Endothelial cell (in vitro differentiated cells): Measurements from ENCODE around the gene OMP. TPM values are rescaled to one million over a fixed set of nuclear protein-coding genes. Genes with fewer than 3 reads are reported as not detected.

Source experiments
- DNase-seq: peaks from one replicate; pipeline ENCODE4 v3.0.0; 2021; ENCODE audit warnings: low spot score
- H3K27ac Mint-ChIP-seq: one replicate; pipeline ENCODE4 v1.8.0; 2021; ENCODE audit warnings: mixed read lengths, inconsistent platforms; ENCODE audit not compliant: unreplicated experiment
- H3K27me3 Mint-ChIP-seq: one replicate; pipeline ENCODE4 v1.8.0; 2021; ENCODE audit warnings: mild to moderate bottlenecking, moderate library complexity, mixed read lengths, inconsistent platforms; ENCODE audit not compliant: unreplicated experiment
- H3K36me3 Mint-ChIP-seq: one replicate; pipeline ENCODE4 v1.8.0; 2021; ENCODE audit warnings: mild to moderate bottlenecking, low read depth, mixed read lengths, inconsistent platforms; ENCODE audit not compliant: unreplicated experiment
- H3K4me1 Mint-ChIP-seq: one replicate; pipeline ENCODE4 v1.8.0; 2021; ENCODE audit warnings: mild to moderate bottlenecking, mixed read lengths, inconsistent platforms; ENCODE audit not compliant: unreplicated experiment
- H3K4me3 Mint-ChIP-seq: one replicate; pipeline ENCODE4 v1.8.0; 2021; ENCODE audit warnings: mild to moderate bottlenecking, mixed read lengths, inconsistent platforms; ENCODE audit not compliant: unreplicated experiment
- H3K9me3 Mint-ChIP-seq: one replicate; pipeline ENCODE4 v1.8.0; 2021; ENCODE audit warnings: mixed read lengths, inconsistent platforms; ENCODE audit not compliant: unreplicated experiment
- total RNA-seq: library from RNA; stranded (reverse); fragmentation: NEBNext Ultra II Directional; extraction: Animal tissue kit (Norgen Biotek cat#: 25700); gene quantifications from one replicate; pipeline ENCODE4 v1.2.1, GENCODE V29; 2021; ENCODE audit not compliant: unreplicated experiment
- TF ChIP-seq, protein P1 (sequence below): fragments of 200-600 bp; sonication (generic); IDR thresholded peaks from one replicate; pipeline ENCODE4 v1.5.0; 2021; ENCODE audit warnings: antibody characterized with exemption; ENCODE audit not compliant: unreplicated experiment

The OMP gene
- total RNA-seq, 1 donor from 2014 or later: not detected

DNA sequence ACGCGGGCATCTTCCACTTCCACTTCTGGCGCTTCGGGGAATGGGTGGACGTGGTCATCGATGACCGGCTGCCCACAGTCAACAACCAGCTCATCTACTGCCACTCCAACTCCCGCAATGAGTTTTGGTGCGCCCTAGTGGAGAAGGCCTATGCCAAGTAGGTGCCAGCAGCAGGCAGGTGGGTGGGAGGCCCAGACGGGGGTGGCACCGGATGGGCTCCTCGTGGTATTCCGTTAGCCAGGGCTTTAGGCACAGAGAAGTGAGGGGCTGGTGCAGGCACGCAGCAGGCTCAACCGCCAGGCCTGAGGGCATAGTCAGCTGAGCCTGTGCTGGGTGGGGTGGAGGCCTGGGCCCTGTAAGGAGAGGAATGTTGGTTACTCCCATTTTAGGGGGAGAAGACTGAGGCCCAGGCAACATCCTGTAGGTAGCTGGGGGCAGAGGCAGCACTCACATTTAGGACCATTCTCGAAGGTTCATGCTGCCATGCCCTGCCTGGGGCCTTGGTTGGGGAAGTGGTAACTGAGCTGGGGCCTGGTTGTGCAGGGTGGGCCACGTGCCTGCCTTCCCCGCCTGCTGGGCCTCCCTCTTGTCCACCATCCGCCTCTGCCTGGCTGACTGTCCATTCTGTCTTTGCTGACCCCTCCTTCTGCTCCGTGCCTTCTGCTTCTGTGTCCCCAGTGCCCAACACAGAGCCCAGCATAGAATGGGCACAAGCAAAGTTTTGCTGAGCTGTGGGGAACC is 10.2 kb downstream of the OMP start:
- TF ChIP-seq, protein P1, sequence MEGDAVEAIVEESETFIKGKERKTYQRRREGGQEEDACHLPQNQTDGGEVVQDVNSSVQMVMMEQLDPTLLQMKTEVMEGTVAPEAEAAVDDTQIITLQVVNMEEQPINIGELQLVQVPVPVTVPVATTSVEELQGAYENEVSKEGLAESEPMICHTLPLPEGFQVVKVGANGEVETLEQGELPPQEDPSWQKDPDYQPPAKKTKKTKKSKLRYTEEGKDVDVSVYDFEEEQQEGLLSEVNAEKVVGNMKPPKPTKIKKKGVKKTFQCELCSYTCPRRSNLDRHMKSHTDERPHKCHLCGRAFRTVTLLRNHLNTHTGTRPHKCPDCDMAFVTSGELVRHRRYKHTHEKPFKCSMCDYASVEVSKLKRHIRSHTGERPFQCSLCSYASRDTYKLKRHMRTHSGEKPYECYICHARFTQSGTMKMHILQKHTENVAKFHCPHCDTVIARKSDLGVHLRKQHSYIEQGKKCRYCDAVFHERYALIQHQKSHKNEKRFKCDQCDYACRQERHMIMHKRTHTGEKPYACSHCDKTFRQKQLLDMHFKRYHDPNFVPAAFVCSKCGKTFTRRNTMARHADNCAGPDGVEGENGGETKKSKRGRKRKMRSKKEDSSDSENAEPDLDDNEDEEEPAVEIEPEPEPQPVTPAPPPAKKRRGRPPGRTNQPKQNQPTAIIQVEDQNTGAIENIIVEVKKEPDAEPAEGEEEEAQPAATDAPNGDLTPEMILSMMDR: no peak
- H3K4me1 Mint-ChIP-seq: peaks cover 13% of the 10 kb centered on the region
- peaks cover 10% of the 10 kb centered on the region for H3K36me3 Mint-ChIP-seq
- no peak overlapping the region for H3K27ac Mint-ChIP-seq
- no peak for DNase-seq
- H3K27me3 Mint-ChIP-seq: peaks cover 11% of the 10 kb centered on the region
- H3K4me3 Mint-ChIP-seq: no peak overlapping the region
- no peaks in the 10 kb centered on the region for H3K9me3 Mint-ChIP-seq

DNA sequence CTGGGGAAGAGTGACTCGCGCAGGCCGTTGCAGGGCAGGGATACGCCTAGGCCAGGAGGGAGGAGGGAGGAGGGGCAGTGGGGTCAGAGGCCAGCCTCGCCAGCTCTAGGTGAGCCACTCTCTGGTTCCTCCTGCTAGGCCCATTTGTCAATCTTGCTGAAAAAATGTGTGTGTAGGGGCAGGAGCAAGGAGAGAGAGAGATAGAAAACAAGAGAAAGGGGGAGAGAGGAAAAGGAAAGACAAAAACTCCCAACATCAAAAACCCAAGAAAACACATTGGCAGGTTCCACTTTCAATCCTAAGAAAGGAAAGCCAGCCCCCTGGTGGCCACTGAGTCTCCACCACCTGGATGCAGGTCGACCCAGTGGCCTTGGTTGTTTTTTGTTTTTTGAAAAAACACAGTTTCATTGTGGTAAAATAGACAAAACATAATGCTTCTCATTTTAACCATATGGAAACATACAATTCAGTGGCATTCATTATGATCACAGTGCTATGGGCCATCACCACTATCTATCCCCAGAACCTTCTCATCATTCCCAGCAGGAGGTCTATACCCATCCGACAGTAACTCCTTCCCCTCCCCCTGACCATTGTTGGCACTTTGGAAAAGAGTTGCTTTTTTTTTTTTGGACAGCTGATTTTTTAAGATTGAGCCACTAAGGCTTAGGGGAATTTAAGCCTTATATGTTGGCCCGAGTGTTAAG is 10.9 kb downstream of the OMP start:
- peaks cover 13% of the 10 kb centered on the region for H3K4me1 Mint-ChIP-seq
- H3K36me3 Mint-ChIP-seq: peaks cover 8% of the 10 kb centered on the region
- peak; percentile 51 for DNase-seq
- no peaks in the 10 kb centered on the region for H3K9me3 Mint-ChIP-seq
- peaks cover 9% of the 10 kb centered on the region for H3K27me3 Mint-ChIP-seq
- peak overlapping the region; percentile 67 for H3K4me3 Mint-ChIP-seq
- H3K27ac Mint-ChIP-seq: no peak overlapping the region
- TF ChIP-seq, protein P1: peak; percentile 67

DNA sequence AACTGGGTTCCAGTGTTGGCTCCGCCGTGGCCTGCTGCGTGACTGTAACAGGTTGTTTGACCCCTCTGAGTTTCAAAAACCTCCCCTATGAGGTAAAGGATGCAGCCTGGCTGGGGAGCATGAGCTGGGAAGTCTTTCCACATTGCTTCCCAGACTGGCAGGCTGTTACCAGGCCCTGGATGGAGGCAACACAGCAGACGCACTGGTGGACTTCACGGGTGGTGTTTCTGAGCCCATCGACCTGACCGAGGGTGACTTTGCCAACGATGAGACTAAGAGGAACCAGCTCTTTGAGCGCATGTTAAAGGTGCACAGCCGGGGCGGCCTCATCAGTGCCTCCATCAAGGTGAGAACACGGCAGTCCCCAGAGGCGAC is 11.4 kb downstream of the OMP start:
- H3K9me3 Mint-ChIP-seq: no peaks in the 10 kb centered on the region
- TF ChIP-seq, protein P1: no peak
- H3K4me1 Mint-ChIP-seq: peaks cover 13% of the 10 kb centered on the region
- H3K27ac Mint-ChIP-seq: no peak overlapping the region
- peaks cover 10% of the 10 kb centered on the region for H3K27me3 Mint-ChIP-seq
- no peak overlapping the region for H3K4me3 Mint-ChIP-seq
- peaks cover 4% of the 10 kb centered on the region for H3K36me3 Mint-ChIP-seq
- DNase-seq: no peak

DNA sequence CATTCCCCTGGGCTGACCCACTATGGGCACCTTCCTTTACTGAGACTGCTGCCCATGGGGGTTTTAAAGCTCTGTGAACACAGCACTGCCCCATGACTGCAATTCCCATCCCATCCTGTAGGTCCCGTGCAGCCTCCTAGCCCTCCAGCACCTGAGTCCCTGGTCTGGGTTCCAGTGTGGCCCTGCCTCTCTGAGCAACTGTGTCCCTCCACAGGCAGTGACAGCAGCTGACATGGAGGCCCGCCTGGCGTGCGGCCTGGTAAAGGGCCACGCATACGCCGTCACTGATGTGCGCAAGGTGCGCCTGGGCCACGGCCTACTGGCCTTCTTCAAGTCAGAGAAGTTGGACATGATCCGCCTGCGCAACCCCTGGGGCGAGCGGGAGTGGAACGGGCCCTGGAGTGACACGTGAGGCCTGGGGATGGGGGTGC is 12.6 kb downstream of the OMP start:
- Mint-ChIP-seq H3K36me3 (peaks cover 4% of the 10 kb centered on the region), H3K4me1 (peaks cover 13% of the 10 kb centered on the region), H3K27me3 (peaks cover 7% of the 10 kb centered on the region), H3K9me3 (no peaks in the 10 kb centered on the region), H3K27ac (no peak overlapping the region), H3K4me3 (no peak overlapping the region)
- TF ChIP-seq, protein P1: peak; percentile 41
- peak; percentile 27 for DNase-seq

DNA sequence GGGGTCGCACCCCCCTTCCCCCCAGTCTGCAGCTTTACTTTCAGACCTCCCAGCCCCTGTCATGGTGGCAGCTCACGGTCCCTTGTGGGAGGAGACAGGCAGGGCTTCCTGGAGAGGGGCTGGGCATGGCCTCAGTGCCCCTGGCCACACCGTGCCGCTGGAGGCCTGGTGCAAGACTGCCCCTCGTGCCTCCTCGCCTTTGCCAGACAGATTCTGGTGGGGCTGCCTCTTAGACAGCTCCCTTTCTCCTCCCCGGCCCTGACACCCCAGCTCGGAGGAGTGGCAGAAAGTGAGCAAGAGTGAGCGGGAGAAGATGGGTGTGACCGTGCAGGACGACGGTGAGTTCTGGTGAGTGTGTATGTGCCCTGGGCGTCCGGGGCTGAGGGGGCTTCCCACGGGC is 13.3 kb downstream of the OMP start:
- Mint-ChIP-seq H3K4me3 (no peak overlapping the region), H3K4me1 (peaks cover 13% of the 10 kb centered on the region), H3K9me3 (no peaks in the 10 kb centered on the region), H3K36me3 (peaks cover 10% of the 10 kb centered on the region), H3K27me3 (peaks cover 6% of the 10 kb centered on the region), H3K27ac (no peak overlapping the region)
- DNase-seq: no peak
- TF ChIP-seq, protein P1: no peak
